Loucy (cell line): ENCODE results near the gene MDN1.

Experiments
- H2AFZ ChIP-seq: fragments of 200-600 bp; sonication (generic); 2 replicates; pipeline ENCODE4 v1.6.0; 2016; ENCODE audit warnings: antibody characterized with exemption, mild to moderate bottlenecking, low read length, moderate library complexity
- H3F3A ChIP-seq: fragments of 200-600 bp; 2 replicates; pipeline ENCODE4 v1.6.0; 2016; ENCODE audit warnings: antibody characterized with exemption, low read depth, mild to moderate bottlenecking
- H3K27me3 ChIP-seq: fragments of 200-600 bp; sonication (generic); 2 replicates; pipeline ENCODE4 v1.6.1; 2014; ENCODE audit warnings: low read length, mild to moderate bottlenecking; ENCODE audit not compliant: insufficient read depth, poor library complexity, severe bottlenecking
- H3K36me3 ChIP-seq: fragments of 200-600 bp; sonication (generic); 2 replicates; pipeline ENCODE4 v1.6.1; 2016; ENCODE audit warnings: low read length; ENCODE audit not compliant: insufficient read depth
- H3K4me1 ChIP-seq: fragments of 200-600 bp; sonication (generic); 2 replicates; pipeline ENCODE4 v1.5.1; 2014; ENCODE audit warnings: low read length, mild to moderate bottlenecking; ENCODE audit not compliant: insufficient read depth, poor library complexity, severe bottlenecking
- H3K4me2 ChIP-seq: fragments of 200-600 bp; sonication (generic); 2 replicates; pipeline ENCODE4 v1.6.0; 2014; ENCODE audit warnings: antibody characterized with exemption, low read length, low read depth, mild to moderate bottlenecking; ENCODE audit not compliant: poor library complexity, severe bottlenecking
- H3K4me3 ChIP-seq: fragments of 200-600 bp; sonication (generic); 2 replicates; pipeline ENCODE4 v1.5.1; 2014; ENCODE audit warnings: low read length, mild to moderate bottlenecking, mixed read lengths; ENCODE audit not compliant: poor library complexity, severe bottlenecking
- H3K79me2 ChIP-seq: fragments of 200-600 bp; sonication (generic); 2 replicates; pipeline ENCODE4 v1.6.1; 2014; ENCODE audit warnings: low read length; ENCODE audit not compliant: insufficient read depth
- H3K9ac ChIP-seq: fragments of 200-600 bp; sonication (generic); 2 replicates; pipeline ENCODE4 v1.6.0; 2014; ENCODE audit warnings: mild to moderate bottlenecking, low read depth, low read length, moderate library complexity; ENCODE audit not compliant: poor library complexity, severe bottlenecking
- H3K9me2 ChIP-seq: fragments of 200-600 bp; sonication (generic); replicated peaks from 2 replicates; pipeline ENCODE4 v1.6.1; 2016; ENCODE audit warnings: low read depth, low read length, mixed read lengths
- H3K9me3 ChIP-seq: fragments of 200-600 bp; sonication (generic); 2 replicates; pipeline ENCODE4 v1.6.1; 2014; ENCODE audit warnings: mild to moderate bottlenecking, antibody characterized with exemption, low read length, low read depth; ENCODE audit not compliant: insufficient read depth
- H4K20me1 ChIP-seq: fragments of 200-600 bp; sonication (generic); 2 replicates; pipeline ENCODE4 v1.6.0; 2014; ENCODE audit warnings: antibody characterized with exemption, low read length, mild to moderate bottlenecking; ENCODE audit not compliant: insufficient read depth, poor library complexity, severe bottlenecking
- CTCF ChIP-seq: fragments of 200-600 bp; sonication (generic); conservative IDR thresholded peaks from 2 replicates; pipeline ENCODE4 v1.5.1; 2014; ENCODE audit warnings: mild to moderate bottlenecking, antibody characterized with exemption, low read length
- EZH2phosphoT487 ChIP-seq: fragments of 200-600 bp; IDR thresholded peaks from 2 replicates; pipeline ENCODE4 v1.6.1; 2018; ENCODE audit warnings: antibody characterized with exemption, mild to moderate bottlenecking, moderate library complexity, borderline replicate concordance

MDN1 gene

GRCh38 chr6:89670935-89671565 lies 148.5 kb downstream of the MDN1 start:
- Histone ChIP-seq H2AFZ (no peak overlapping the region), H3K9ac (no peak overlapping the region), H3K27me3 (no peaks in the 10 kb centered on the region), H3K9me3 (no peaks in the 10 kb centered on the region), H3K9me2 (no peaks in the 10 kb centered on the region), H3K4me2 (no peak overlapping the region), H3K4me1 (no peaks in the 10 kb centered on the region), H3K4me3 (no peak overlapping the region), H4K20me1 (no peaks in the 10 kb centered on the region), H3K36me3 (peaks cover 73% of the 10 kb centered on the region; the same call in 1 of the 2 replicates), H3F3A (no peaks in the 10 kb centered on the region), H3K79me2 (no peaks in the 10 kb centered on the region)
- TF ChIP-seq EZH2phosphoT487, result no peak
- no peak for TF ChIP-seq CTCF

GRCh38 chr6:89669002-89669401 lies 150.6 kb downstream of the MDN1 start:
- Histone ChIP-seq H2AFZ (no peak overlapping the region), H3F3A (no peaks in the 10 kb centered on the region), H3K4me1 (no peaks in the 10 kb centered on the region), H3K27me3 (no peaks in the 10 kb centered on the region), H3K4me2 (no peak overlapping the region), H3K36me3 (peaks cover 57% of the 10 kb centered on the region; the same call in 1 of the 2 replicates), H3K9me2 (no peaks in the 10 kb centered on the region), H3K79me2 (no peaks in the 10 kb centered on the region), H3K4me3 (no peak overlapping the region), H3K9me3 (no peaks in the 10 kb centered on the region), H3K9ac (no peak overlapping the region), H4K20me1 (no peaks in the 10 kb centered on the region)
- TF ChIP-seq CTCF (no peak), EZH2phosphoT487 (no peak)

GRCh38 chr6:89667872-89668556 lies 151.6 kb downstream of the MDN1 start:
- Histone ChIP-seq H3K9me3 (no peaks in the 10 kb centered on the region), H3K36me3 (peaks cover 59% of the 10 kb centered on the region; the same call in 1 of the 2 replicates), H4K20me1 (no peaks in the 10 kb centered on the region), H3K27me3 (no peaks in the 10 kb centered on the region), H3K4me3 (no peak overlapping the region), H3F3A (no peaks in the 10 kb centered on the region), H3K4me1 (no peaks in the 10 kb centered on the region), H3K9me2 (no peaks in the 10 kb centered on the region), H3K4me2 (no peak overlapping the region), H3K79me2 (no peaks in the 10 kb centered on the region), H2AFZ (no peak overlapping the region), H3K9ac (no peak overlapping the region)
- TF ChIP-seq CTCF (no peak), EZH2phosphoT487 (no peak)
